LoVo (cell line): ENCODE measurements around the gene SERPINE2.
"Not testable (repeated sequence)": the region's sequence is repeated elsewhere in the genome, so short reads cannot be mapped to it uniquely, and the experiment has no call there.

Experiments
- DNase-seq: peaks from one replicate; pipeline ENCODE4 v3.0.0-alpha.2; 2016; ENCODE audit warnings: low spot score

SERPINE2 gene

GRCh38 chr2:224011837-224012236, 27.2 kb downstream of the SERPINE2 start:
- no peak for DNase-seq

- peak; percentile 27 for DNase-seq
Observed at GRCh38 chr2:224009605-224010315, 29.3 kb downstream of the SERPINE2 start.

DNA sequence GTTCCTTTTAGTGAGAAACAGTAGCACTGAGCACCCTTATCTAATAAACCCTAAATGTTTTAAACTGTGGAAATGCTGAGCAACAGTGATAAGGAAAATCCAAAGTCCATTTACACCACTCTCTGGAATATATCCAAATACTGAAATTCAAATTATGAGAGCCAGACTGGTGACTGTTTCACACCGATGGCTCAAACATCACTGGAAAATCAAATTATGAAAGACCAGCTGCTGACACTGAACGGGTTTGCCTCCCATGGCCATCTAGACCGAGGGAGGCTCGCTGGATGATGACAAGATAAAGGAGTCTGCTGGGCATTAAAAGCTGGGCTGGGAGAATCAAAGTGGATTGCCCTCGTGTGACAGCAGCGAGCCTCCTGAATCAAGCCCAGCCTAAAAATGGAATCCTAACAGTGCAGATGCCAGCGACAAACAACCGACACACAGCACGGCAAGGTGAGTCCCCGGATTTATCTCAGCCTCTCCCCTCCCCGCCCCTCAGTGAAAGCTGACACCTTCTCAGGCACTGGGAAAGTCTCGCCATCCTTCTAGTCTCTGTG, 30.3 kb downstream of the SERPINE2 start:
- peak; percentile 66 for DNase-seq

DNA sequence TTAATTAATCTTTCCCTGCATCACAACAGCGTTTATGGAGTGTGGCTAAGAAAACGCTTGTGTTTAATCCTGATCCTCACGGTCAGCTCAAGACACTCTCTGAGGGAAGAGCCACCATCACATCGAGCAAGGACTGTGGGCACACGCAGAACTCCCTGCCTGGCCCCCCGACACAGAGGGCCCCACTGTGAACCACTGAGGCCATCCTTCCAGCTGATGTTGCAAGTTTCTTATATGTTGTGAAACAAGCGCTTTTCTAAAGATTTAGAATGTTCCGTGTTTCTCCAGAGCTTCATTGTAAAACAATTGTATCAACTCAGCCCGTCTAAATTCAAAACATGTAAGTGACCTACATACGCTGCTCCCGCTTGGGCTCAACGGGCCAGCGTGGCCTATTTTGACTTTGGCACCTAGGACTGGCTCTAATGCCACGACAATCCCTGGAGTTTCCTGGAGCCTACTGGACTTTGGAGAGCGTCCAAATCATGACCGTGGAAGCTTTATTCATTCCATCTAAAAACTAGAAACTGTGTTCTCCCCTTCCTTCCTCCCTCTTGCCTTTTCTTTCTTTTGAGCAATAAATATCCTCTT, 34.9 kb downstream of the SERPINE2 start:
- no peak for DNase-seq

DNA sequence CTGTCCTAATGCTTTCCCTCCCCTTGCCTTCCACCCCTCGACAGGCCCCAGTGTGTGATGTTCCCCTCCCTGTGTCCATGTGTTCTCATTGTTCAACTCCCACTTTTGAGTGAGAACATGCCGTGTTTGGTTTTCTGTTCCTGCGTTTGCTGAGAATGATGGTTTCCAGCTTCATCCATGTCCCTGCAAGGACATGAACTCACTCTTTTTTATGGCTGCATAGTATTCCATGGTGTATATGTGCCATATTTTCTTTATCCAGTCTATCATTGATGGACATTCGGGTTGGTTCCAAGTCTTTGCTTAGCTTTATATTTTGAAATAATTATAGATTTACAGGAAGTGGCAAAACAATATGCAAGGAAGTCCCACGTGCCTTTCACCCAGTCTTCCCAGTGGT, 38.4 kb downstream of the SERPINE2 start:
- not testable (repeated sequence) for DNase-seq

- DNase-seq, result no peak
Observed at GRCh38 chr2:223999862-224000261, 39.2 kb downstream of the SERPINE2 start.

- DNase-seq, result no peak
Observed at GRCh38 chr2:223998948-223999347, 40.1 kb downstream of the SERPINE2 start.

DNA sequence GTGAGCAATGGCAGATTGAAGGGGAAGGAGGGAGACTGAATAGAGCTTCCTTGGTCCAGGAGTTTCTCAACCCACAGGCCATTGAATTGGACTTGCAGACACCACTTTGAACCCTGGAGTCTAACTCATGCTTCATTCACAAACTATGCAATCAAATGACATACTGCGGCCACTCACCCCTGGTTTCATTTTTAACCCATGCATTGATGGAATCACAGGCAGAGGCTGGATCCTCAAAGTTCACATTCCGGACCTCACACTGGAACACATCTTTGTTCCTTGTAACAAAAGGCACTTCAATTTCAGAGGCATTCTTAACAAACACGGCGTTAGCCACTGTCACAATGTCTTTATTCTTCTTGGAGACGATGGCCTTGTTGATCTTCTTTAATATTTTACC, 41.1 kb downstream of the SERPINE2 start:
- DNase-seq, result no peak

DNA sequence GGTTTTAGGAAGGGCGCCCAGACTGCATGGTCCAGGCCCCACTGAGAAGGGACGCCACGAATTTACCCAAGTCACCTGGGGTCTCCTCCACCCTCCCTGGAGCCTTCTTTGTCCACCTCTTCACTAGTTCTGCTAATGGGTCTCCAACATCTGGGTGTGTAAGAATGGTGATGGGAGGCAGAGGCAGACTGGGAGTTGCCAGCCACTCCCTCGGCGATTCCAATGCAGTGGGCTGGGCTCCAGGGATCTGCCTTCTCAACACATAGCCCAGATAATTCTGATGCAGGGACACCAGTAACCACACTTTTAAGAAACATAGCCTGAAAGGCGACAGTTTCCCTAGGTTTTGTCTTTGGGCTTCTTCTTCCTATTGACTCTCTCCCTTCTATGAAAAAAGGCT, 42.7 kb downstream of the SERPINE2 start:
- no peak for DNase-seq

- peak; percentile 61 for DNase-seq
Observed at GRCh38 chr2:223995569-223995968, 43.5 kb downstream of the SERPINE2 start.

- no peak for DNase-seq
Observed at GRCh38 chr2:223994562-223995162, 44.4 kb downstream of the SERPINE2 start.

DNA sequence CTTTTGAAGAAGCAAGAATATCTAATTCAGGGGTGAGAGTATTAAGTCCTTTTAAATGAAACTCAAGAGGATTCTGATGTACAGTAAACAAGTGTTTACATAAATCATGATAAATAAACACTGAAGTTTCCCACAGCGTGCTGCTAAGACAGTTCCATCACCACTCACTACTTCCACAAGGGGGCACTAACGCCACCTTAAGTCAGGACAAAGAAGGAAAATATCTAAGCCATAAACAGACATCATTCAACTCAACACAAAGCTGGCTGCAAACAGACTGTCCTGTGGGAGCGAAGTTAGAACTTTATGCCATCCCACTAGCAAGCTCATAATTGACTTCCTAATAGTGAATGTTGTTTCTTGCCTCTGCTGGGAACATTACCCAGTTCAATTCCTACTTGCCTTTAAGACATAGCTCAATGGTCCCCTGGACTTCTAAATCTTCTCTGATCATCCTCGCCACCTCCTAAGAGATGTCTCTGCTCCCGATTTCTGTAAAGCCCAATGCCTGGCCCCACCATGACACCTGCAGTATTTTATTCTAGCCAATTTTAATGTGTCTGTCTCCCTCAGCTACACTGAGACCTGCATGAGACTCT, 45.4 kb downstream of the SERPINE2 start:
- peak; percentile 70 for DNase-seq

DNA sequence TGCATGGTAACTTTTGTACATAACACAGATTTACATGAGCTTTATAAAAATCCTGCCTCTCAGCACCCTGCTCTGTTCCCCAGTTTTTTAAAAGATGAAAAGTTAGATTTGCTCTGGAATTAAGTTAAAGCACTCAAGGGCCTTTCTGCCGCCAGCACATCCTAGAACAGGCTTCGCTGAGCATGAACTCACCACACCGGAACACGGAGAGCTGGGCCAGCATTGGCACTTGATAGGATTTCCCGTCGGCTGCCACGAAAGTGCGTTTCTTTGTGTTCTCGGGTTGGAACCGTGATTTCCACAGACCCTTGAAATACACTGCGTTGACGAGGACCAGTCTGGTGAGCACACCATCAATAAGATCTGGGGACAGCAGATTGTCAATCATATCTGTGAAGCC, 47.5 kb downstream of the SERPINE2 start:
- DNase-seq, result no peak

DNA sequence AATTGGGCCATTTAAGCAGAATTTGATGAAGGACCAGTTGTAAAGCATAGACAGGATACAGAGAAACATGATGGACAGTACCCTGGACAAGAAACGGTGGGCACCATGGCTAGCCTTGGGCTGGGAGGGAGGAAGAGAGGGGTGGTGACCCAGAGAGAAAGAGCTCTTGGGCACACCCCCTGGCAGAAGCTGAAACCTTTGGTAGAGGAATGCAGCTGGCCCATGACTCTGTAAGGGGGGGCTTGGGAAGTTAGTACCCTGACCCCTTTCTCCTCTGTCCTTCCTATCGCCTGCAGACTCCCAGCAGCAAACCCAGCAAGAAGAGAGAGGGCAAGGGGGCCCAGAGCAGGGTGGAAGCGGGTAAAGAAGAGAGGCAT, 49.2 kb downstream of the SERPINE2 start:
- no peak for DNase-seq

GRCh38 chr2:223989206-223989855, 49.8 kb downstream of the SERPINE2 start:
- DNase-seq, result no peak

GRCh38 chr2:223981241-223981640, 57.8 kb downstream of the SERPINE2 start:
- DNase-seq, result no peak

GRCh38 chr2:223980803-223981202, 58.3 kb downstream of the SERPINE2 start:
- DNase-seq, result no peak

- DNase-seq, result no peak
Observed at GRCh38 chr2:223980397-223980735, 58.7 kb downstream of the SERPINE2 start.

GRCh38 chr2:223979730-223980396, 59.2 kb downstream of the SERPINE2 start:
- DNase-seq, result no peak

DNA sequence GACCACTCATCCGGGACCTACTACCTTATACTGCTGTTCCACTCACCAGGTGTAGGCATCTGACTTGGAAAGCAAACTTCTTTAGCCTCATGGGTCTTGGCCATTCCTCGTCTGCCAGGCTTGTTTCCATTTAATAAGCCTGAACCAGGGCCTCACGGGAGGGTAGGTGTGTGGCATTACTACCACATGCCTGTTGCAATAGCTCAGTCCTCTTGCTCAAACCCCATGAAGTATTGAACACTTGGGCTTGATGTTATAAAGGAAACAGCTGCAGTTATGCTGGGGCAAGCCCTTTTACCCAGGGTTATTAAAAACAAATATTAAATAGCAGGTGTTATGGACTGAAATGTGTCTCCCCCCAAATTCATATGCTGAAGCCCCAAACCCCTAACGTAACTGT, 60.6 kb downstream of the SERPINE2 start:
- no peak for DNase-seq

DNA sequence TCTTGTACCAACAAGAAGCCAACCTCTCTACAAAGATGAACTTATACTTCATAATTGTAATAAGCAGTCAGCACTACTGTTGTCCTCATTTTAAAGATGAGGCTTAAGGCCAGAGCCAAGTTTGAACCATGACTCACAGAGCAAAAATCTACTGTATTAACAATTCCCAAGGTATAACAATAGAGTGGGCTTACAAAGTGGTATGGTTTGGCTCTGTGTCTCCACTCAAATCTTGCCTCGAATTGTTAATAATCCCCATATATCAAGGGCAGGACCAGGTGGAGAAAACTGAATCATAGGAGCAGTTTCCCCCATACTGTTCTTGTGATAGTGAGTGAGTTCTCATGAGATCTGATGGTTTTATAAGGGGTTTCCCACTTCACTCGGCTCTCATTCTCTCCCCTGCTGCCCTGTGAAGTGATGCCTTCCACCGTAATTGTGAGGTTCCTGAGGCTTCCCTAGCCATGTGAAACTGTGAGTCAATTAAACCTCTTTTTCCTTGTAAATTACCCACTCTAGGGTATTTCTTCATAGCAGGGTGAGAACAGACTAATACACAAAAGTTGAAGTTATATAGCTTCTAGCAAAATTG, 62.4 kb downstream of the SERPINE2 start:
- no peak for DNase-seq

GRCh38 chr2:223973606-223974005, 65.5 kb downstream of the SERPINE2 start:
- no peak for DNase-seq
